AG04450 (cell line): Measurements from ENCODE around the gene SPINT4. TPM values are rescaled to one million over a fixed set of nuclear protein-coding genes. Genes with fewer than 3 reads are reported as not detected.
A peak's percentile ranks its signal among the peaks of the same experiment; 100 is the strongest.

Experiments used
- CTCF ChIA-PET: fragments of 300-600, 350-600 bp; formaldehyde crosslinking; extraction: SDS; loops from one replicate; lab custom pipeline; 2022; ENCODE audit warnings: antibody characterized with exemption, inconsistent platforms; lab: Charles Lee
- POLR2A ChIA-PET: fragments of 350-600 bp; formaldehyde crosslinking; extraction: SDS; loops from one replicate; lab custom pipeline; 2021; ENCODE audit warnings: antibody characterized with exemption, inconsistent platforms; lab: Yijun Ruan, JAX
- DNase-seq: peaks from one replicate; pipeline ENCODE4 v3.0.0-alpha.2; 2011; ENCODE audit warnings: low read depth, low spot score
- H3K27ac ChIP-seq: one replicate; pipeline ENCODE4 v1.5.1; 2012; ENCODE audit warnings: low read depth, low read length, control low read depth
- H3K27me3 ChIP-seq: one replicate; pipeline ENCODE4 v1.6.0; 2012; ENCODE audit warnings: low read length; ENCODE audit not compliant: control insufficient read depth, insufficient read depth
- H3K4me3 ChIP-seq: 2 replicates; pipeline ENCODE4 v1.5.1; 2011; ENCODE audit warnings: mild to moderate bottlenecking, low read depth, low read length, control low read depth
- H3K9me3 ChIP-seq: 2 replicates; pipeline ENCODE4 v1.5.1; 2012; ENCODE audit warnings: low read length; ENCODE audit not compliant: control insufficient read depth, insufficient read depth
- polyA plus RNA-seq: library from polyadenylated mRNA; depleted of rRNA; stranded (reverse); fragments of >200 nt; gene quantifications from 2 replicates; pipeline ENCODE4 v1.2.3, GENCODE V29; 2011
- TF ChIP-seq, protein P1 (sequence below): IDR thresholded peaks from 2 replicates; pipeline ENCODE4 v1.5.1; 2011; ENCODE audit warnings: low read depth, low read length, control low read depth, inconsistent platforms

The SPINT4 gene
- polyA plus RNA-seq, 1 experiment = not detected

GRCh38 chr20:45765307-45765875 lies 43.2 kb downstream of the SPINT4 start:
- no peaks in the 10 kb centered on the region for H3K9me3 ChIP-seq
- CTCF ChIA-PET = interaction anchor here (0.9 kb wide), 1 partner anchor 9 kb away, joined by 7 read pairs; no protein-coding TSS in a partner anchor
- H3K27ac ChIP-seq = no peak overlapping the region
- peaks cover 23% of the 10 kb centered on the region for H3K27me3 ChIP-seq
- POLR2A ChIA-PET = no interaction called here
- TF ChIP-seq, protein P1, sequence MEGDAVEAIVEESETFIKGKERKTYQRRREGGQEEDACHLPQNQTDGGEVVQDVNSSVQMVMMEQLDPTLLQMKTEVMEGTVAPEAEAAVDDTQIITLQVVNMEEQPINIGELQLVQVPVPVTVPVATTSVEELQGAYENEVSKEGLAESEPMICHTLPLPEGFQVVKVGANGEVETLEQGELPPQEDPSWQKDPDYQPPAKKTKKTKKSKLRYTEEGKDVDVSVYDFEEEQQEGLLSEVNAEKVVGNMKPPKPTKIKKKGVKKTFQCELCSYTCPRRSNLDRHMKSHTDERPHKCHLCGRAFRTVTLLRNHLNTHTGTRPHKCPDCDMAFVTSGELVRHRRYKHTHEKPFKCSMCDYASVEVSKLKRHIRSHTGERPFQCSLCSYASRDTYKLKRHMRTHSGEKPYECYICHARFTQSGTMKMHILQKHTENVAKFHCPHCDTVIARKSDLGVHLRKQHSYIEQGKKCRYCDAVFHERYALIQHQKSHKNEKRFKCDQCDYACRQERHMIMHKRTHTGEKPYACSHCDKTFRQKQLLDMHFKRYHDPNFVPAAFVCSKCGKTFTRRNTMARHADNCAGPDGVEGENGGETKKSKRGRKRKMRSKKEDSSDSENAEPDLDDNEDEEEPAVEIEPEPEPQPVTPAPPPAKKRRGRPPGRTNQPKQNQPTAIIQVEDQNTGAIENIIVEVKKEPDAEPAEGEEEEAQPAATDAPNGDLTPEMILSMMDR = no peak
- no peak for DNase-seq
- H3K4me3 ChIP-seq = no peak overlapping the region

DNA sequence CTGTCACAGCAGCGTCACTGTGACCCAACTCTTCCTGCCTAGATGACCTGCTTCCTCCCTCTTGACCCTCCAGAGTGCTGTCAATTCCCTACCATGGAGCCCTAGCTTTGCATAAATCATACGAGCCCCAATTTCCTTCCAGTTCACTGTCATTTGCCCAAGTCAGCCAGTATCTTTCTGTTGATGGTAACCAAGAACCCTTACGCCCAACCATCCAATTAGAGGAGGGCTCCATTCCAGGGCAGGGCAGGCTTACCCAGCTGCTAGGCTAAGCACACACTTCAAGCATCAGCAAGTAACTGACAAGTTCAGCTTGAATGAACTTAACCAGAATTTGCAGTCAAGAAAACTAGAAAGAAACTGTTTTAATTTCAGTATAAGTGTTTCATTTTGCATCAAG lies 43.8 kb downstream of the SPINT4 start:
- no peak overlapping the region for H3K27ac ChIP-seq
- no peak overlapping the region for H3K4me3 ChIP-seq
- H3K27me3 ChIP-seq = peaks cover 23% of the 10 kb centered on the region
- H3K9me3 ChIP-seq = no peaks in the 10 kb centered on the region
- POLR2A ChIA-PET = no interaction called here
- CTCF ChIA-PET = interaction anchor here (0.9 to 1.5 kb wide), 2 partner anchors 8 to 447 kb away, joined by 4 to 7 read pairs; no protein-coding TSS in a partner anchor
- no peak for DNase-seq
- TF ChIP-seq, protein P1 = no peak

DNA sequence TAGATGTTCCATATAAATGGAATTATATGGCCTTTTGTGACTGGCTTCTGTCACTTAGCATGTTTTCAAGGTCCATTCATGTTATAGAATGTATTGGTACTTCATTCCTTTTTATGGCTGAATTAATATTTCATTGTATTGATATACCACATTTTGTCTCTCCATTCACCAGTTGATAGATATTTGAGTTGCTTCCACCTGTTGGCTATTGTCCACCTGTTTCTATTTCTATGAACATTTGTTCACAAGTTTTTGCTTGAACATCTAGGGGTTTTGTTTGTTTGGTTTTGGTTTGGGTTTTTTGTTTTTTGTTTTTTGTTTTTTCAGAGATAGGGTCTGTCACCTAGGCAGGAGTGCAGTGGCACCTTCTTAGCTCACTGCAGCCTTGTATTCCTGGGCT lies 46.3 kb downstream of the SPINT4 start:
- no peaks in the 10 kb centered on the region for H3K9me3 ChIP-seq
- peaks cover 25% of the 10 kb centered on the region for H3K27me3 ChIP-seq
- DNase-seq = no peak
- ChIA-PET POLR2A (no interaction called here), CTCF (interaction anchor here (0.6 to 4.1 kb wide), 3 partner anchors 112 to 449 kb away, joined by 3 to 60 read pairs (median 5); no protein-coding TSS in a partner anchor)
- H3K4me3 ChIP-seq = no peak overlapping the region
- no peak overlapping the region for H3K27ac ChIP-seq
- TF ChIP-seq, protein P1 = no peak

DNA sequence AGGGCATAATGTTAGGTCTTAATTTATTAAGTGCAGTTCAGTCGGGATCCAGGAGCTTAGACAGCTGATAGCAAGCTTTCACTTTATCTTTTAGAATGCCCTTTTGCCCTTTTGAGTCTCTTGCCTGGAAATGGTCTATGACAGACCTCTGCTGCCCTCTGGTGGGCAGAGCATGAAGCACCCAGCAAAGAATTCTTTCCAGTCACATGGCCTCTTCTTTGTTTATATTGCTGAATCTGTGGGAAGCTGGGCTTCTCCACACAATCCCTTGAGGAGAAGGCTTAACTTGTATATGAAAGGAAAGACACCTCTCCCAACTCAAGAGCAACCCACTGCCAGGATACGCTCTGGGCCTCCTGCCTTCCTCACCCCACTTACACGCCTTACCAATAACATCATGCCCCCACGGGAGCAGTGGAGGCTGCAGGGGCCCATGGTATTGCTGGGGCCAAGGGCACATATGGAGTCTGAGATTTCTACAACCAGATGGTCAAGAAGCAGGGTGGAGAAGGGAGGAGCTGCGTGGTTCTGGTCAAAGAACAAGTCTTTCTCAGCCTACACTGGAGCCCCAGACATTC lies 49.1 kb downstream of the SPINT4 start:
- H3K4me3 ChIP-seq = no peak overlapping the region
- no peaks in the 10 kb centered on the region for H3K9me3 ChIP-seq
- POLR2A ChIA-PET = no interaction called here
- peak; percentile 68 for DNase-seq
- CTCF ChIA-PET = interaction anchor here (0.6 to 4.1 kb wide), 109 partner anchors 9 to 1079 kb away, joined by 3 to 79 read pairs (median 4); partner anchors contain the start of genes EPPIN, MATN4, SNX21 and SYS1
- TF ChIP-seq, protein P1 = peak; percentile 95
- peaks cover 23% of the 10 kb centered on the region for H3K27me3 ChIP-seq
- peak overlapping the region; percentile 39 for H3K27ac ChIP-seq

DNA sequence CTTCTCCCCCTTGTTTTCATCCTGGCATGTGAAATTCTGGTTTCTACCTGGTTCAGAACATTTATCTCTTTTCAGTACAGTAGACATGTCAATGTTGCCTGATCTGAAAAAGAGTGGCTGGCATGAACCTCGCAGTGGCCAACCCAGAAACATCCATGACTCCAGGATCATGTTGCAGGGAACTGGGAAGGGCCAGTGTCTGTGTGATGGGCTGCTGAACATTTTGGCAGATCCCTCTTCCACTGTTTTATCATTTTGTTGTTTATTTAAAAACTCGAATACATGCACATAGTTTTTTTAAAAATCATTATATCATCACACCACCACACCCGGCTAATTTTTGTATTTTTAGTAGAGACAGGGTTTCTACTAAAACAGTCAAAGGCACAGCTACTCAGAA lies 50.5 kb downstream of the SPINT4 start:
- no peak for DNase-seq
- ChIA-PET CTCF (interaction anchor here (1.1 to 4.1 kb wide), 5 partner anchors 398 to 729 kb away, joined by 3 to 79 read pairs (median 16); no protein-coding TSS in a partner anchor), POLR2A (no interaction called here)
- Histone ChIP-seq H3K27ac (no peak overlapping the region), H3K27me3 (peaks cover 16% of the 10 kb centered on the region), H3K4me3 (no peak overlapping the region), H3K9me3 (no peaks in the 10 kb centered on the region)
- TF ChIP-seq, protein P1 = no peak
